LNCaP clone FGC (cell line): Measurements from ENCODE around the gene TOLLIP.

ENCODE experiments used
- DNase-seq: peaks from one replicate; pipeline ENCODE4 v3.0.0-alpha.2; 2011; ENCODE audit warnings: low read depth
- H3K4me3 ChIP-seq: 2 replicates; pipeline ENCODE4 v1.5.1; 2011; ENCODE audit warnings: mild to moderate bottlenecking, low read depth, low read length, control low read depth
- CTCF ChIP-seq: IDR thresholded peaks from 2 replicates; pipeline ENCODE4 v1.5.1; 2012; ENCODE audit warnings: mild to moderate bottlenecking; ENCODE audit not compliant: control insufficient read depth, insufficient read depth; ENCODE audit errors: extremely low read depth

The TOLLIP gene

GRCh38 chr11:1304380-1304779 lies 5.1 kb downstream of the TOLLIP start:
- no peak for TF ChIP-seq CTCF
- no peak overlapping the region for H3K4me3 ChIP-seq
- DNase-seq: no peak

GRCh38 chr11:1303973-1304372 lies 5.5 kb downstream of the TOLLIP start:
- no peak for DNase-seq
- TF ChIP-seq CTCF: no peak
- H3K4me3 ChIP-seq: no peak overlapping the region

- peak; percentile 68 for TF ChIP-seq CTCF
- no peak overlapping the region for H3K4me3 ChIP-seq
- peak; percentile 88 for DNase-seq
Measured at GRCh38 chr11:1303126-1303821, 6.2 kb downstream of the TOLLIP start.

- no peak overlapping the region for H3K4me3 ChIP-seq
- DNase-seq: peak; percentile 37
- TF ChIP-seq CTCF: no peak
Measured at GRCh38 chr11:1302461-1303125, 6.8 kb downstream of the TOLLIP start.

GRCh38 chr11:1302041-1302460 lies 7.4 kb downstream of the TOLLIP start:
- DNase-seq: no peak
- TF ChIP-seq CTCF: no peak
- no peak overlapping the region for H3K4me3 ChIP-seq

GRCh38 chr11:1301220-1302000 lies 8.0 kb downstream of the TOLLIP start:
- no peak overlapping the region for H3K4me3 ChIP-seq
- DNase-seq: no peak
- TF ChIP-seq CTCF: no peak
